ENCODE measurements around the gene IFT172. TPM values are rescaled to one million over a fixed set of nuclear protein-coding genes. Genes with fewer than 3 reads are reported as not detected.
"Not testable (repeated sequence)": the region's sequence is repeated elsewhere in the genome, so short reads cannot be mapped to it uniquely, and the experiment has no call there.

The IFT172 gene
- total RNA-seq, 1 experiment from 2014 or later, result 13.7 TPM

DNA sequence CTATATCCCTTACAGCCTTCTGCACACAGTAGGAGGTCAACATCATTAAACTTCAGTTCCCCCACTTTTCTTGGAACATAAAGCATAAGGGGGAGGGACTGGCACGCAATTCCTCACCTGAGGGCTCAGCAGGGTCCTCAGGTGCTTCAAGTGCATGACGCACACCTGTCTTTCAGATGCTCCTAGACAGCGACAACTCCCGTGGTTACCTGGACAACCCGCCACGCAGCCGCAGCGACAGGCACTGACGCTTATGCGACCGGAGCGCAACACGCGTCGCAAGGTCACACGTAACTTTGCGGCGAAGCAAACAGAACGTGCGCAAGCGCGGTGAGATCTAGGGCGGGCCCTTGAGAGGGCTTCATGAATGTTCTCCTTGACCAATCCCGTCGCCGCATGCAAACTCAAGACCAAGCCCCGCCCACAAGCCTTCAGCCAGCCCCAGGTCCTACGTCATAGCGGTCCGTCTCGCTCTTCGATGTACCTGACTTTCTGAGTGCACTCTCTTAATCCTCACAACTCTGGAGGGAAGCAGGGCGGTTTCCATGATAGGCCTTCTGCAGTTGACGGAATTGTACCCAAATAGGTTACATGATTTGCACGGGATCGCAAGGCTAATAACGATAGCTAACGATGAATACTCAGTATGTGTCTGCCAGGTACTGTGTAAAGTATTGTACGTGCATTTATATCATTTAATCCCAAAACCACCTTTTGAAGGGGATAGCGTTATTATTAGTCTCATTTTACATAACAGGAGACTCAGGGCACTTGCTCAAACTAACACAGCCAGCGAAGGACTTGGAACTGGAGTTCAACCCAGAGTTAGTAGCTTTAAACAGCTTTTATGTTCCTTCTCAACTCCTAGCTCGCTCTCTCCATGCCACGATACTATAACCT is at the start of gene IFT172 (continued):
- TF ChIP-seq, protein P1, sequence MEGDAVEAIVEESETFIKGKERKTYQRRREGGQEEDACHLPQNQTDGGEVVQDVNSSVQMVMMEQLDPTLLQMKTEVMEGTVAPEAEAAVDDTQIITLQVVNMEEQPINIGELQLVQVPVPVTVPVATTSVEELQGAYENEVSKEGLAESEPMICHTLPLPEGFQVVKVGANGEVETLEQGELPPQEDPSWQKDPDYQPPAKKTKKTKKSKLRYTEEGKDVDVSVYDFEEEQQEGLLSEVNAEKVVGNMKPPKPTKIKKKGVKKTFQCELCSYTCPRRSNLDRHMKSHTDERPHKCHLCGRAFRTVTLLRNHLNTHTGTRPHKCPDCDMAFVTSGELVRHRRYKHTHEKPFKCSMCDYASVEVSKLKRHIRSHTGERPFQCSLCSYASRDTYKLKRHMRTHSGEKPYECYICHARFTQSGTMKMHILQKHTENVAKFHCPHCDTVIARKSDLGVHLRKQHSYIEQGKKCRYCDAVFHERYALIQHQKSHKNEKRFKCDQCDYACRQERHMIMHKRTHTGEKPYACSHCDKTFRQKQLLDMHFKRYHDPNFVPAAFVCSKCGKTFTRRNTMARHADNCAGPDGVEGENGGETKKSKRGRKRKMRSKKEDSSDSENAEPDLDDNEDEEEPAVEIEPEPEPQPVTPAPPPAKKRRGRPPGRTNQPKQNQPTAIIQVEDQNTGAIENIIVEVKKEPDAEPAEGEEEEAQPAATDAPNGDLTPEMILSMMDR (IDR thresholded peaks at IDR 0.05 in 2 of 3, conservative IDR thresholded peaks at IDR 0.05 in 1 of 3; ENCODE audit: borderline replicate concordance in 1 of 3, insufficient read depth in 1 of 3, low read depth in 2 of 3, low read length in 2 of 3), result no peak
- TF ChIP-seq YY1 (IDR thresholded peaks at IDR 0.05; ENCODE audit: extremely low read depth, insufficient replicate concordance, low read depth, low read length) (peak; percentile 21), SP1 (IDR thresholded peaks at IDR 0.05; ENCODE audit: low read depth) (peak; percentile 63; the same call in 1 of the 2 replicates), EZH2phosphoT487 (IDR thresholded peaks at IDR 0.05; ENCODE audit: borderline replicate concordance) (no peak), POLR2A (IDR thresholded peaks at IDR 0.05; ENCODE audit: borderline replicate concordance, extremely low read depth, insufficient read depth, insufficient read length) (peak; percentile 86), ELF1 (IDR thresholded peaks at IDR 0.05; ENCODE audit: borderline replicate concordance, low read depth) (no peak), ZNF274 (IDR thresholded peaks at IDR 0.05; ENCODE audit: low read depth, low read length) (no peak), RAD21 (IDR thresholded peaks at IDR 0.05; ENCODE audit: low read depth) (no peak), CBX3 (IDR thresholded peaks at IDR 0.05; ENCODE audit: low read depth) (no peak)

DNA sequence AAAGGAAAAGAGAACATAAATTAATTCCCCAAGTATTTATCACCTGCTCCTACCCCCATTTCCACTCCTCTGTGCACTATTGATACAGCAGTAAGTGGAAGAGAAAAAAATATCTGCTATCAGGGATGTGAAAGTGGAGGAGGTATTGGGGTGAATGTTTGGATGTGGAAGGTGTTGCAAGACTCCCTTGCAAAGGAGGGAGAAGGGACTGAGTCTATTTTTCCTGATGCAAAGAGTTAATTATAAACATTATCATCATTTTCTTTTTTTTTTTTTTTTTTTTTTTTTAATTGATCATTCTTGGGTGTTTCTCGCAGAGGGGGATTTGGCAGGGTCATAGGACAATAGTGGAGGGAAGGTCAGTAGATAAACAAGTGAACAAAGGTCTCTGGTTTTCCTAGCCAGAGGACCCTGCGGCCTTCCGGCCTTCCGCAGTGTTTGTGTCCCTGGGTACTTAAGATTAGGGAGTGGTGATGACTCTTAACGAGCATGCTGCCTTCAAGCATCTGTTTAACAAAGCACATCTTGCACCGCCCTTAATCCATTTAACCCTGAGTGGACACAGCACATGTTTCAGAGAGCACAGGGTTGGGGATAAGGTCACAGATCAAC is 49.4 kb upstream of the IFT172 start:
- H3K79me2 ChIP-seq (ENCODE audit: insufficient read depth, low read length); H2AFZ ChIP-seq (ENCODE audit: low read depth, low read length, poor library complexity, severe bottlenecking); H3K9ac ChIP-seq (ENCODE audit: low read length); intact Hi-C loops (cut with micrococcal nuclease); H3K36me3 ChIP-seq (ENCODE audit: control insufficient read depth in 1 of 2, insufficient read depth in 2 of 2, low read length in 2 of 2); POLR2A ChIA-PET; H3K4me3 ChIP-seq (replicated peaks in 1 of 2; ENCODE audit: low read depth in 1 of 2, low read length in 2 of 2); H3K4me2 ChIP-seq (ENCODE audit: low read length); H3K9me3 ChIP-seq (ENCODE audit: control insufficient read depth in 1 of 2, insufficient read depth in 1 of 2, low read depth in 1 of 2, low read length in 2 of 2); H3K9me2 ChIP-seq (ENCODE audit: insufficient read depth); H3K4me1 ChIP-seq (ENCODE audit: control insufficient read depth in 1 of 2, insufficient read depth in 2 of 2, low read length in 2 of 2); H4K20me1 ChIP-seq (ENCODE audit: insufficient read depth); H3K27me3 ChIP-seq (ENCODE audit: insufficient read depth, low read length); ATAC-seq; H3K27ac ChIP-seq (ENCODE audit: low read depth, low read length); BruUV-seq (replicated peaks); DNase-seq (ENCODE audit: low read depth, low spot score); CTCF ChIA-PET; RAD21 ChIA-PET (ENCODE audit: low non-redundant PET in 1 of 2, low total read pairs in 2 of 2, uncharacterized antibody in 2 of 2, unreplicated experiment in 2 of 2): not testable (repeated sequence)

Data from HCT116 (cell line).